ENCODE measurements around the gene NAALADL2.

GRCh38 chr3:175486255-175486654, 627.1 kb downstream of the NAALADL2 start:
- TF ChIP-seq CTCF (IDR thresholded peaks at IDR 0.05; ENCODE audit: low read depth, low read length, missing input control) (no peak), MAX (IDR thresholded peaks at IDR 0.05) (no peak), HNF4G (IDR thresholded peaks at IDR 0.05) (no peak), TAF1 (conservative IDR thresholded peaks at IDR 0.05) (no peak), JUND (IDR thresholded peaks at IDR 0.05) (no peak), SP1 (IDR thresholded peaks at IDR 0.05) (no peak), YY1 (IDR thresholded peaks at IDR 0.05) (no peak), RAD21 (IDR thresholded peaks at IDR 0.05) (no peak), GABPA (IDR thresholded peaks at IDR 0.05 in 1 of 2, conservative IDR thresholded peaks at IDR 0.05 in 1 of 2) (no peak), EGR1 (IDR thresholded peaks at IDR 0.05; ENCODE audit: low read depth in 2 of 2) (no peak)
- TF ChIP-seq, protein P1, sequence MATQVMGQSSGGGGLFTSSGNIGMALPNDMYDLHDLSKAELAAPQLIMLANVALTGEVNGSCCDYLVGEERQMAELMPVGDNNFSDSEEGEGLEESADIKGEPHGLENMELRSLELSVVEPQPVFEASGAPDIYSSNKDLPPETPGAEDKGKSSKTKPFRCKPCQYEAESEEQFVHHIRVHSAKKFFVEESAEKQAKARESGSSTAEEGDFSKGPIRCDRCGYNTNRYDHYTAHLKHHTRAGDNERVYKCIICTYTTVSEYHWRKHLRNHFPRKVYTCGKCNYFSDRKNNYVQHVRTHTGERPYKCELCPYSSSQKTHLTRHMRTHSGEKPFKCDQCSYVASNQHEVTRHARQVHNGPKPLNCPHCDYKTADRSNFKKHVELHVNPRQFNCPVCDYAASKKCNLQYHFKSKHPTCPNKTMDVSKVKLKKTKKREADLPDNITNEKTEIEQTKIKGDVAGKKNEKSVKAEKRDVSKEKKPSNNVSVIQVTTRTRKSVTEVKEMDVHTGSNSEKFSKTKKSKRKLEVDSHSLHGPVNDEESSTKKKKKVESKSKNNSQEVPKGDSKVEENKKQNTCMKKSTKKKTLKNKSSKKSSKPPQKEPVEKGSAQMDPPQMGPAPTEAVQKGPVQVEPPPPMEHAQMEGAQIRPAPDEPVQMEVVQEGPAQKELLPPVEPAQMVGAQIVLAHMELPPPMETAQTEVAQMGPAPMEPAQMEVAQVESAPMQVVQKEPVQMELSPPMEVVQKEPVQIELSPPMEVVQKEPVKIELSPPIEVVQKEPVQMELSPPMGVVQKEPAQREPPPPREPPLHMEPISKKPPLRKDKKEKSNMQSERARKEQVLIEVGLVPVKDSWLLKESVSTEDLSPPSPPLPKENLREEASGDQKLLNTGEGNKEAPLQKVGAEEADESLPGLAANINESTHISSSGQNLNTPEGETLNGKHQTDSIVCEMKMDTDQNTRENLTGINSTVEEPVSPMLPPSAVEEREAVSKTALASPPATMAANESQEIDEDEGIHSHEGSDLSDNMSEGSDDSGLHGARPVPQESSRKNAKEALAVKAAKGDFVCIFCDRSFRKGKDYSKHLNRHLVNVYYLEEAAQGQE (IDR thresholded peaks at IDR 0.05) = no peak
- TF ChIP-seq, protein P2, sequence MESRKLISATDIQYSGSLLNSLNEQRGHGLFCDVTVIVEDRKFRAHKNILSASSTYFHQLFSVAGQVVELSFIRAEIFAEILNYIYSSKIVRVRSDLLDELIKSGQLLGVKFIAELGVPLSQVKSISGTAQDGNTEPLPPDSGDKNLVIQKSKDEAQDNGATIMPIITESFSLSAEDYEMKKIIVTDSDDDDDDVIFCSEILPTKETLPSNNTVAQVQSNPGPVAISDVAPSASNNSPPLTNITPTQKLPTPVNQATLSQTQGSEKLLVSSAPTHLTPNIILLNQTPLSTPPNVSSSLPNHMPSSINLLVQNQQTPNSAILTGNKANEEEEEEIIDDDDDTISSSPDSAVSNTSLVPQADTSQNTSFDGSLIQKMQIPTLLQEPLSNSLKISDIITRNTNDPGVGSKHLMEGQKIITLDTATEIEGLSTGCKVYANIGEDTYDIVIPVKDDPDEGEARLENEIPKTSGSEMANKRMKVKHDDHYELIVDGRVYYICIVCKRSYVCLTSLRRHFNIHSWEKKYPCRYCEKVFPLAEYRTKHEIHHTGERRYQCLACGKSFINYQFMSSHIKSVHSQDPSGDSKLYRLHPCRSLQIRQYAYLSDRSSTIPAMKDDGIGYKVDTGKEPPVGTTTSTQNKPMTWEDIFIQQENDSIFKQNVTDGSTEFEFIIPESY (IDR thresholded peaks at IDR 0.05) = no peak
- TF ChIP-seq, protein P3, sequence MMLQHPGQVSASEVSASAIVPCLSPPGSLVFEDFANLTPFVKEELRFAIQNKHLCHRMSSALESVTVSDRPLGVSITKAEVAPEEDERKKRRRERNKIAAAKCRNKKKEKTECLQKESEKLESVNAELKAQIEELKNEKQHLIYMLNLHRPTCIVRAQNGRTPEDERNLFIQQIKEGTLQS (IDR thresholded peaks at IDR 0.05) = no peak

Data from liver (tissue), 3 donors.